Endothelial cell of hepatic sinusoid (primary cell): ENCODE data around the gene MAP3K2.

Experiments
- in situ Hi-C: cut with HindIII; loops from 2 replicates; pipeline ENCODE4 v1.10.0; 2017; ENCODE audit warnings: low sequenced_read_pairs

The MAP3K2 gene

GRCh38 chr2:127310980-127311379 is 76.8 kb downstream of the MAP3K2 start:
- in situ Hi-C loops: no loop called here

- in situ Hi-C loops: no loop called here
Measured at GRCh38 chr2:127309468-127309867, 78.3 kb downstream of the MAP3K2 start.

DNA sequence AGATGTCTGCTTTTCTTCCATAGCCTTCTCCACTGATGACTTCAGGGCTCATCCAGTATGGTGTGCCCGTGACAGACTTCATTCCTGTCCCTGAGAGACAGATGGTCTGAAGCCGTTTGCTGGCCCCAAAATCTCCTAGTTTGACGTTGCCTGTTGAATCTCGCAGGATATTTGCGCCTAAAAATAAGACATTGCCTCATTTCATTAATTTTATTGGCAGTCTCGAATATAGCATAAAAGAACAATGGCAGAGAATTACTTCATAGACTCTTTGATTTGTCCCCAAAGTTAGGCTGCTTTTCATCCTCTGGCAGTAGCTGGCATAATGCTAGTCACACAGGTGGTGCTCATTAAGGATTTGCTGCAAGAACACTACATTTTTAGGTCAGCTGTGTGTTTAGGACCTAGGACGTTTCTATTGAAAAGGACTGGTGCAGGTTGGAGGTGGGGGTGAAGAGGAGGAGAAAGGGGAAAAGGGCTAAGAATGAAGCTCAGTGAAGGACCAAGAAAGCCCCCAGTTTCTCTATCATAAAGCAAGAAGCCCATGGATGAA is 79.1 kb downstream of the MAP3K2 start:
- in situ Hi-C loops: no loop called here

GRCh38 chr2:127305990-127306585 is 81.7 kb downstream of the MAP3K2 start:
- in situ Hi-C loops: no loop called here

- in situ Hi-C loops: loop anchor here (5.0 kb wide), 2 partner anchors 35 to 150 kb away; no protein-coding TSS in a partner anchor
Measured at GRCh38 chr2:127302168-127302567, 85.6 kb downstream of the MAP3K2 start.

GRCh38 chr2:127293748-127294562 is 93.8 kb downstream of the MAP3K2 start, which contains the start of gene ERCC3:
Gene ERCC3 (minus strand): TSS chr2:127294144. CDS start chr2:127294081, 63 bp downstream.
- in situ Hi-C loops: no loop called here

DNA sequence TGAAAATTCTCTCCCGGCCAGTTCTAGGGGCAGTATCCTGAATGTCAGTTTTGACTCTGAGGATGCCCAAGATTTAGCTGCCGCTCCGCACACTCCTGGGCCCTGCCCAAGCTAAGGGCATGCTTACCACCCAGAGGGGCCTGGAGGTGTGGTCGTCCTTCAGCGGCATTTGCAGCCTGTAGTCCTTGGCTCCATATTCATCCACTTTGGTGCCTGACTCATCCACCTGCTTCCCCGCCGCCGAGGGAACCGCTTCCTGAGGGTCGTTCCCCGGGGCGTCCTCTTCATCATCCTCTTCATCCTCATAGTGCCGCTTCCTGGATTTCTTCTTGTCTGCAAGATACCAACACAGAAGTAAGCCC is 94.4 kb downstream of the MAP3K2 start:
- in situ Hi-C loops: no loop called here

DNA sequence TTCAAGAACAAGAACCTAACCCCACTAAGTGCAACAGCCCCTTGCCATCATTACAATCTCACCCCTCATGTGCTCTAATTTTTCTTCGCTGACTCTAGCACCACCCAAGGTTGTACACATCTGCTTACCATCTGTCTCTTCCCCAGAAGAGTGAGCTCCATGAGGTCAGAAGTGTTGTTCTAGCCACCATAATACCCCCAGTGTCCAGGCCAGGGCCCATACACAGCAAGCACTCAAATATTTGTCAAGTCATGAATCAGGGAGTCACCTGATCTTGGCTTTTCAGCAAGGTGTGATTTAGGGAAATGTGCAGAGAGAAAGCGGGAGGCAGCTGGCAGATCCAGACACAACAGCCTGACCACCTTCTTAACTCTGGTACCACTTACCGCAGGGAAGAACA is 99.5 kb downstream of the MAP3K2 start:
- in situ Hi-C loops: loop anchor here (5.0 to 10.0 kb wide), 2 partner anchors 67 to 89 kb away; no protein-coding TSS in a partner anchor

DNA sequence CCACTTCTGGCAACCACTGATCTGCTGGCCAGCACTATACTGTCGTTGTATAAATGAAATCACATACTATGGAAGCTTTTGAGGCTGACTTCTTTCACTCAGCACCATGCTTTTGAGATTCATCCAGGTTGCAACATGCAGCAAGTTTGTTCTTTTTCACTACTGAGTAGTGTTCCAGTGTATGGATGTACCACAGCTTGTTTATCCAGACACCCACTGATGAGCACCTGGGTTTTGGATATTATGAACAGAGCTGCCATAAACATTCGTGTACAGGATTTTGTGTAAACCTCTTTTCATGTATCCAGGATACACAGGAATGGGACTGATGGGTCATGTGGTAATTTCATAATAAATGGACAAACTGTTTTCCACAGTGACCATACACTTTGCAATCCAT is 104.5 kb downstream of the MAP3K2 start:
- in situ Hi-C loops: loop anchor here (5.0 to 10.0 kb wide), 2 partner anchors 51 to 72 kb away; no protein-coding TSS in a partner anchor

GRCh38 chr2:127280693-127281092 is 107.1 kb downstream of the MAP3K2 start:
- in situ Hi-C loops: loop anchor here (5.0 to 10.0 kb wide), 2 partner anchors 48 to 74 kb away; no protein-coding TSS in a partner anchor

GRCh38 chr2:127279781-127280180 is 108.0 kb downstream of the MAP3K2 start:
- in situ Hi-C loops: loop anchor here (5.0 to 10.0 kb wide), 2 partner anchors 47 to 75 kb away; no protein-coding TSS in a partner anchor

GRCh38 chr2:127278959-127279358 is 108.8 kb downstream of the MAP3K2 start:
- in situ Hi-C loops: no loop called here

- in situ Hi-C loops: no loop called here
Measured at GRCh38 chr2:127277028-127277427, 110.7 kb downstream of the MAP3K2 start.

GRCh38 chr2:127275789-127276188 is 112.0 kb downstream of the MAP3K2 start:
- in situ Hi-C loops: no loop called here

DNA sequence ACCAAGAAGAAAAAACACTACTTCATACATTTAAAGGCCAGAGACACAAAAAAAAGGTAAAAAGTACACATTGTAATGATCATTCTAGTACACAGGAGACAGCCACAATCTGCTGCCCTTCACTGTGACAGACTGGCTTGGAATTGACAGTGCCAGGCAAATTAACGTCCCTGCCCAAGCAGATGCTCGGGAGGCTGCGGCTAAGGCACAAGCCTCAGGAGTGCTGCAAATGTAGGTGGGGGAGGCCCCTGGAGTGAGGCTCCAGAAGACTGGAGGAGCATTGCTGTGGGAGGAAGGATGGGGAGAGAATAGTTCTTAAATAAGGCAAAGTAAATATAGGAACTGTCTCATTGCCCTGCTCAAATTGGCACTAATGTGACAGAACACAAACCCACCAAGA is 112.4 kb downstream of the MAP3K2 start:
- in situ Hi-C loops: no loop called here

DNA sequence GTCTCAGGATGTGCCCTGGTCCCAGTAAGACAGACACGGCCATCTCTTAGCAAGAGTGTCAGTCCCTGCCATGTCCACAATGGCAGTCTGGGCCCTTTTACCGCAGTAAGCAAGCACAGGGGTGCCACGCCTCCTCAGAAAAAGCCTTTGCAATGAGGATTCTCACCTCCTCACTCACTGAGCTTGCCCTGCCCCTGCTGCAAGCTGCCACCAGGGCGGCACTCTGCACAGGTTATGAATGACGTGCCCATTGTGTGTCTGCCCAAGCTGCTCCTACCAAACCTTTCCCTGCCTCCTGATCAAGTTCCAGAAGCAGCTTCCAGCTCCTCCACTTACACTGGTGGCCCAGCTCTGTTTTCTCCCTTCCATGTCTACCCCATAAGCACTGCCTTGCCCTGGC is 117.1 kb downstream of the MAP3K2 start:
- in situ Hi-C loops: no loop called here

- in situ Hi-C loops: no loop called here
Measured at GRCh38 chr2:127261804-127262406, 125.9 kb downstream of the MAP3K2 start.

DNA sequence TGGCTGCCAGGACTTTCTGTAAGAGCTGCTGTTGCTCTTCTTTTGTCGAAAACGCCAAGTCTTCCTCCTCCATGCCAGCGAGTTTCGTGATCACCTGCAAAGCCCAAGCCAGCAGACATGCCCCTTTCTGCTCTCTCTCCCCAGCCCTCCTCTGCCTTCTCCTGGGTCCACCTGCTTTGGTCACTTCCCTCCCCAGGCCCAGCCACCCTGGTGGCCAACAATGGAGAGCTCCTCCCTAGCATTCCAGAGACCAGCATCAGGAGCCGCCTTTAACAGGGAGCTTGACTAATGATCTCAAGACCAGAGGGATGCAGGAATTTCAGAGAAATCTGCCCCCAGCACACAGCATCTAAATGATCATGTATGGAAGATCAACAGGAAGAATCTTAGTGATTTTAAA is 128.4 kb downstream of the MAP3K2 start:
- in situ Hi-C loops: no loop called here

- in situ Hi-C loops: no loop called here
Measured at GRCh38 chr2:127256866-127257265, 130.9 kb downstream of the MAP3K2 start.

- in situ Hi-C loops: no loop called here
Measured at GRCh38 chr2:127256381-127256780, 131.4 kb downstream of the MAP3K2 start.

DNA sequence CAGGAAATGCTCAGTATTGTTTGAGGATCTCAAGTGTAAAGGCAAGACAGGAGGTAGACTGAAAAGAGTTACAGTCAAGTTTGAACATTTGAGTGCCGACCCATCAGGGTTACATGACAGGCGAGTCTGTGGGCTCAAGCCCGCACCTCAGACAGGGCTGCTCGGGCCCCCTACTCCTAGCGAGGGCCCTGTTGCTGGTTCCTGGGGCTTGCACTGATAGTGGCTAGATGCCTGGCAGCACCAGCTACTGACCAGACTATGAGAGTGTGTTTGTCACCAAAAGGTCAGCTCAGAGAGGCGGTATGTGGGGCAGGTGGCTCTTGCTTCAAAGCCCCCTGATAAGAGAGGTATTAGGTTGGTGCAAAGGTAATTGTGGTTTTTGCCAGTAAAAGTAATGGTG is 132.1 kb downstream of the MAP3K2 start:
- in situ Hi-C loops: no loop called here
